HG03175 (cell line): Measurements from ENCODE around the gene KAT2A.

ENCODE experiments used
- ATAC-seq: cut with Tn5 transposase; IDR thresholded peaks from one replicate; pipeline ENCODE4 v1.9.1; 2021; ENCODE audit warnings: mild to moderate bottlenecking, moderate library complexity; ENCODE audit not compliant: unreplicated experiment

KAT2A gene

GRCh38 chr17:42065201-42065600, 56.0 kb downstream of the KAT2A start:
- ATAC-seq: no peak
